Skeletal muscle satellite cell (primary cell): ENCODE measurements around the gene HECTD4. TPM values are rescaled to one million over a fixed set of nuclear protein-coding genes. Genes with fewer than 3 reads are reported as not detected.

ENCODE experiments used
- H3K27me3 ChIP-seq: 2 replicates; pipeline ENCODE4 v1.7.0; 2013; ENCODE audit warnings: low read length; ENCODE audit not compliant: control insufficient read depth, insufficient read depth
- H3K36me3 ChIP-seq: 2 replicates; pipeline ENCODE4 v1.7.0; 2013; ENCODE audit warnings: mild to moderate bottlenecking, control low read depth, low read length; ENCODE audit not compliant: insufficient read depth
- H3K4me1 ChIP-seq: 2 replicates; pipeline ENCODE4 v1.7.0; 2013; ENCODE audit warnings: low read length; ENCODE audit not compliant: control insufficient read depth, insufficient read depth
- H3K4me2 ChIP-seq: 2 replicates; pipeline ENCODE4 v1.7.0; 2013; ENCODE audit warnings: mild to moderate bottlenecking, low read length
- H3K4me3 ChIP-seq: 2 replicates; pipeline ENCODE4 v1.7.0; 2013; ENCODE audit warnings: low read length
- H3K9ac ChIP-seq: 2 replicates; pipeline ENCODE4 v1.7.0; 2013; ENCODE audit warnings: mild to moderate bottlenecking, low read depth, low read length, moderate library complexity
- H3K9me3 ChIP-seq: replicated peaks from 2 replicates; pipeline ENCODE4 v1.7.0; 2013; ENCODE audit warnings: mild to moderate bottlenecking, control low read depth, low read length
- total RNA-seq: library from RNA; depleted of rRNA; stranded (reverse); fragments of >200 nt; gene quantifications from 2 replicates; pipeline ENCODE4 v1.2.3, GENCODE V29; 2012; rRNA removed

The HECTD4 gene, protein sequence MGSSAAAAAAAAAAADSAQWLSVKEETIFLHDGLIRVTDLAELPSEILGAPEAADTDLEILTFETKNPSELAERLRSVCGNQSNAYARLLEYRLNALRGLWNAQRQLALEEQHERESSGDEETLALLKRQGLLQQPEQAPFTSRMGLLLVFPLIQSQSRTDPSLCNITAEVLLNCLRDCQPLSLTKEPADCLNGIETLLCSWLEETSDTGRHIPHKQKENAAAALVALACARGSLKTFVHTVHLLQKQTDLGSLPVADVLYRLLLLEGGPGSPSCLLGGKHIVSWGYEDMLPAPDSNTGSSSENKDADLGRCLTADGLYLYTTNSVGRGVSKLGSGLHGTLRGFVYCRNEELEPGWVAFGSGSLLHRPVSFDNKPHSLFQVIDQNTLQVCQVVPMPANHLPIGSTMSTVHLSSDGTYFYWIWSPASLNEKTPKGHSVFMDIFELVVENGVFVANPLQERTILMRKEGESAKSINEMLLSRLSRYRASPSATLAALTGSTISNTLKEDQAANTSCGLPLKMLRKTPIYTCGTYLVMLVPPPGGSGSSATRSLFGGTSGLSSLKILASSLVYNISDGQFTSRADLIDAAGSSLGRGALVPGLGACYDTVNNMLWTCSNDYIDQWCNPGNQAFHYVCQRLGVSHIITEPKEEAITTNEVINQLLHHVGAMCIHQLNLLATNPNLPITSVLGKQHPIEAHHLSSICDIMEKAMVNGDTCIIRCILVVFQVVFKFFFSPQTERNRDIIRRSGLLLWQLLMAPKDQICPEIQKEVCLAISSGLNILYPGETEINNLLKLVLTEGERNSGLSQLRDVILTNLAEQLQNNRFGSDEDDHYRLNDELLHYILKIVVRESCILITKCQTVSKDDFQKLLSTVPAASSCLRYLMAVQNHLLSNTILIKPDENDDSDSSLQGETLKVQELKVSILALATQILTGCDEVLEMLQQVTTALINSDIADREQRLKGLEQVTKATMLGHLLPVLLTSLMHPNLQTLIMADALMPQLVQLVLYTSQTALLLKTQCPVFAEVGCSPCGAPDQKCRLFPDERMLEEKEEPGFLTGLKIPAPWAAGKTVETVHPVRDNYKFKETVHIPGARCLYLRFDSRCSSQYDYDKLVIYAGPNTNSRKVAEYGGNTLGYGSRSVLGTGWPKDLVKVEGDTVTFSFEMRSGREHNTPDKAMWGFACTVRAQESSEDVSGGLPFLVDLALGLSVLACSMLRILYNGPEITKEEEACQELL (N-terminal part only)
- 14.6 and 17.7 TPM in 2 replicates for total RNA-seq

DNA sequence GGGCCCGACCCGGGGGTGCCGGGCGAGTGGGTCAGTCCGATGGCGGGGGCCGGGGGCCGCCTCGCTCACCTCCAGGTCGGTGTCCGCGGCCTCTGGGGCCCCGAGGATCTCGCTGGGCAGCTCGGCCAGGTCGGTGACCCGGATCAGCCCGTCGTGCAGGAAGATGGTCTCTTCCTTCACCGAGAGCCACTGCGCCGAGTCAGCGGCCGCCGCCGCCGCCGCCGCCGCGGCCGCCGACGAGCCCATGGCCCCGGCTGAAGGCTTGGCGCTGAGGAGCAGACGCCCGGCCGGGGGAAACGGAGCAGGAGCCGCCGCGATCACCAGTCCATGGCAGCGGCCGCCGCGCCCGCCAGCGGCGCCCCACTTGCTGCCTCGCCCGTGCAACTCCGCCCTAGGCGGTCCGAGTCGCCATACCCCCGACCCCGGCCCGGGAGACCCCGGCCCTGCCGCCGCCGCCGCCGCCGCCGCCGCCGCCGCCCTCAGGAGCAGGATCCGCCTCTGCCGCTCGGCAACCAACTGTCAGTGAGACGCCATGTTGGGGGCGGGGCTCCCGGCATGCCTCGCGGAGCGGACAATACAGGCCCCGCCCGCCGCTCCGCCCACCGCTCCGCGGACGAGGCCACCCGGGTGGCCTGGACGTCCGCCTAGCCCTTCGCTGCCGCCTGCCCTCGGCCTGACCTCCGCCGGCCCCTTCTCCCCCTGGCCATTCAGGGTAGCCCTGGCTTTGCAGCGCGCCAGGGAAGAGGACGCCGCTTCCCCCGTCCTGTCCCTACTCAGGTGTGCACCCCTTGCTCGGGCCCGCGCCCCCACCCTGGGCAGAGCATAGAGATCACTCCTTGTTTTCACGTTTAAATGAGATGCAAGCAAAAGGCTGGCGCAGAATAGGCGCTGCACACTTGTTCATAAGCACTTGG, at the start of gene HECTD4:
Gene HECTD4 (minus strand): TSS at position 549 of the 914 bp plus-strand sequence. CDS start 303 bp downstream, at position 246.
- Histone ChIP-seq H3K9me3 (no peaks in the 10 kb centered on the region), H3K9ac (peak within 1 kb of the TSS; percentile 88), H3K27me3 (no peaks in the 10 kb centered on the region), H3K36me3 (no peaks in the 10 kb centered on the region), H3K4me1 (peaks cover 8% of the 10 kb centered on the region), H3K4me3 (peak within 1 kb of the TSS; percentile 93), H3K4me2 (peak within 1 kb of the TSS; percentile 95)

DNA sequence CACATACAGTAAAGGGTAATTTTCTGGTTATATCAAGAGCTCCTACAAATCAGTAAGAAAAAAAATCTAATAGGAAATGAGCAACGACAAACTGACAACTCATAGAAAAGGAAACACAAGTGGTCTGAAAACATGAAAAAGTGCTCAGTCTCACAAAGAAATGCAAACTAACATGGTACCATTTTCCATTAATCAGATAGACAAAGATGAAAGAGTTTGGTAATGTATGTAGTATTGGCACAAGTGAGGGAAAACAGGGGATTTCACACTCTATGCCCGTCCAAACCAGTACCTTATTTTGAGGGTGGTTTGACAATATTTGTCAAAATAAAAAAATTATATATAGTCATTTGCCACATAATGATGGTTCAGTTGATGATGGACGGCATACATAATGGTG, 49.7 kb upstream of the HECTD4 start:
- Histone ChIP-seq H3K36me3 (peaks cover 6% of the 10 kb centered on the region), H3K9me3 (no peaks in the 10 kb centered on the region), H3K4me1 (no peaks in the 10 kb centered on the region), H3K4me3 (no peak overlapping the region), H3K4me2 (no peak overlapping the region), H3K27me3 (no peaks in the 10 kb centered on the region), H3K9ac (no peak overlapping the region)

DNA sequence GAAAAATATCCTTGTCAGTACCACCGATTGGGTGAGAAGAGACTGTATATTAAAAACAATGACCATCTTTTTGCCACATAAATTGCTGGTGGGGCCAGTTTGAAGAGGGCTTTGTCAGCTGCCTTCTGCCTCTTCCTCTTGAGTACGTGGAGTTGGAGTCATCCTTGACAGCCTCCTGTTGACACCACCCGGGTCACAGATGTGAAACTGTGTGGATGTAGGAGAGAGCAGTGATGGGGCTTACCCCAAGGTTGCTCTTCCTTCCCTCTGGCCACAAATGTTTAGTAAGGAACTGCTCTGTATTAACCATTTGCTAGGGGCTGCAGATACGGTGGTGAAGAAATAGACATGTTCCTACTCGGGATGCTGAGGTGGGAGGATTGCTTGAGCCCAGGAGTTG, 48.7 kb upstream of the HECTD4 start:
- no peak overlapping the region for H3K4me2 ChIP-seq
- no peak overlapping the region for H3K4me3 ChIP-seq
- no peaks in the 10 kb centered on the region for H3K27me3 ChIP-seq
- peaks cover 6% of the 10 kb centered on the region for H3K36me3 ChIP-seq
- no peaks in the 10 kb centered on the region for H3K4me1 ChIP-seq
- no peaks in the 10 kb centered on the region for H3K9me3 ChIP-seq
- no peak overlapping the region for H3K9ac ChIP-seq

DNA sequence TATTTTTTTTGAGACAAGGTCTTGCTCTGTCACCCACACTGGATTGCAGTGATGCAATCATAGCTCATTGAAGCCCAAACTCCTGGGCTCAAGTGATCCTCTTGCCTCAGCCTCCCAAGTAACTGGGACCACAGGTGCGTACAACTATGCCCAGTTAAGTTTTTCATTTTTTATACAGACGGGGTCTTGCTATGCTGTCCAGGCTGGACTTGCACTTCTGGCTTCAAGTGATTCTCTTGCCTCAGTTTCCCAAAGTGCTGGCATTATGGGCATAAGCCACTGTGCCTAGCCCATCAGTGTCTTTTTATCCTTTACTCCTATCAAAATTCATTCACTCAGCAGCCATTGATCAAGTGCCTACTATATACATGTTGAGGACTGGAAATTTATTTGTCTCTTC, 45.5 kb upstream of the HECTD4 start:
- H3K4me3 ChIP-seq: no peak overlapping the region
- H3K27me3 ChIP-seq: no peaks in the 10 kb centered on the region
- no peak overlapping the region for H3K9ac ChIP-seq
- H3K9me3 ChIP-seq: no peaks in the 10 kb centered on the region
- peaks cover 3% of the 10 kb centered on the region for H3K36me3 ChIP-seq
- H3K4me2 ChIP-seq: no peak overlapping the region
- peaks cover 1% of the 10 kb centered on the region for H3K4me1 ChIP-seq

DNA sequence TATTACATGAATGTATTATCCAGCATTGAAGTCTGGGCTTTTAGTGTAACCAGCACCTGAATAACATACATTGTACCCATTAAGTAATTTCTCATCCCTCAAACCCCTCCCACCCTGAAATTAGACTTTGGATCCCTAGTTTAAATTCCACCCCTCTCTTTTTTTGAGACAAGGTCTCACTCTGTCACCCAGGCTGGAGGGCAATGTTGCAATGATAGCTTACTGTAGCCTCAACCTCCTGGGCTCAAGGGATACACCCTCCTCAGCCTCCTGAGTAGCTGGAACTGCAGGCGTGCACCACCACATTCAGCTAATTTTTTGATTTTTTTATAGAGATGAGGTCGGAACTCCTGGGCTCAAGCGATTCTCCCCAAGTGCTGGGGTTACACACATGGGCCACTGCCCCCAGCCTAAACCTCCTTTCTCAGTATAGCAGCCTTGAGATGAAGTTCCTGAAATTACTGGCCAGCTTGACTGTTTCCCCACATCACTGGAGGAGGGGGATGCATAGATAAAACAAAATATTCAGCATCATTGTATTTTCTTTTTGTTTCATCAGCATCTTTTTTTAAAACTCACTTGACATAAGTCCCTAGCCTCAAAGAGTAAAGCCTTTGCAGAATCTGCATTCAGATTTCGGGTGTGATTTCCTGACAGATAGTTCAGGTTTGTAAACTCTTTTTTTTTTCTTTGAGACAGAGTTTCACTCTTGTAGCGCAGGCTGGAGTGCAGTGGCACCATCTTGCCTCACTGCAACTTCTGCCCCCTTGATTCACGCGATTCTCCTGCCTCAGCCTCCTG, 43.6 kb upstream of the HECTD4 start:
- Histone ChIP-seq H3K9ac (no peak overlapping the region), H3K36me3 (no peaks in the 10 kb centered on the region), H3K4me1 (peaks cover 11% of the 10 kb centered on the region), H3K9me3 (no peaks in the 10 kb centered on the region), H3K4me3 (no peak overlapping the region), H3K27me3 (no peaks in the 10 kb centered on the region), H3K4me2 (no peak overlapping the region)

DNA sequence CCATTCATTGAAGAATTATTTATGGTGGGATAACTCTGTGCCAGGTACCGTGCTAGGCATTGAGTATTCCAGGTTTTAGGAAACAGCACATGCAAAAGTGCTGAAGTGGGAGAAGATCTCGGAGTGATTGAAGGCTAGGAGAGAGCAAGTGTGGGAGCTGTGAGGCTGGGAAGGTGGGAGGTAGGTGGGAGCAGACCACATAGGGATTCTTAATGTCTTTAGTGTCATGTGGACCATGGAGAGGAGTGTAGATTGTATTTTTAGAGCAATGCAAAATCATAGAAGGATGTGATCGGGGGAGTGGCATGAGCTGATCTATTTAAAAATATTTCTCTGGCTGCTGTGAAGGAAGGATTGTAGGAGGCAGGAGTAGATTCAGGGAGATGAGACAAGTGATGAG, 41.9 kb upstream of the HECTD4 start:
- H3K9ac ChIP-seq: no peak overlapping the region
- H3K4me3 ChIP-seq: no peak overlapping the region
- H3K4me2 ChIP-seq: no peak overlapping the region

DNA sequence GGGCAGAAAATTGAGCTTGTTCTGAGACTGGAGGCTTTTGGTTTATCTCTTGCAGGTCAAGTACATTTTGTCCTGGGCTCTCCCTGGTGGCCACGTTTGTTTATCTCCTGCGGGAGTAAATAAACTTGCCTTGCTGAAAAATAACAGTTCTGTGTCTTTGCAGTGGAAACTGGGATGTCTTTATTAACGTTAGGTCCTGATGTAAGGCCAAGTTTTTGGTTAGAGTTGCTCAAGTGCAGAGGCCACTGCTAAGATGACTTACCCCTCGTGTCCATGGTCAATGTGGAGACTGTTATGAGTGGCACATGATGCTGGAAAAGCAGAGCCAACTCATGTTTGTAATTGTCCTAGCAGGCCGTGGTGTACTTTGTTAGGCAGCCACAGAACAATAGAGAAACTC, 40.3 kb upstream of the HECTD4 start:
- Histone ChIP-seq H3K36me3 (no peaks in the 10 kb centered on the region), H3K4me3 (no peak overlapping the region), H3K4me2 (peak overlapping the region; percentile 41), H3K9me3 (no peaks in the 10 kb centered on the region), H3K4me1 (peaks cover 18% of the 10 kb centered on the region), H3K27me3 (no peaks in the 10 kb centered on the region), H3K9ac (no peak overlapping the region)

More for the DNA sequence above, 41.9 kb upstream of the HECTD4 start:
- H3K4me1 ChIP-seq: peaks cover 18% of the 10 kb centered on the region
- no peaks in the 10 kb centered on the region for H3K9me3 ChIP-seq
- H3K27me3 ChIP-seq: no peaks in the 10 kb centered on the region
- H3K36me3 ChIP-seq: no peaks in the 10 kb centered on the region

DNA sequence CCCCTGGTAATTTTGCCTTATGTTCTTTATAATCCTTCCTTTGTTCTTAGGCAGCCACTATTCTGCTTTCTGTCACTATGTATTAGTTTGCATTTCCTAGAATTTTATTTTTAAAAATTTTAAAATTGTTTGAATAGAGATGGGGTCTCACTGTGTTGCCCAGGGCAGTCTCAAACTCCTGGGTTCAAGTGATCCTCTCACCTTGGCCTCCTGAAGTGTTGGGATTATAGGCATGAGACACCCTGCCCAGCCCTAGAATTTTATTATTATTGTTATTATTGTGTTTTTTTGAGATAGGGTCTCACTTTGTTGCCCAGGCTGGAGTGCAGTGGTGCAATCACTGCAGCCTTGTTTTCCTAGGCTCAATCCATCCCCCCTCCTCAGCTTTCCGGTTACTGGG, 39.1 kb upstream of the HECTD4 start:
- no peak overlapping the region for H3K4me2 ChIP-seq
- no peaks in the 10 kb centered on the region for H3K9me3 ChIP-seq
- H3K9ac ChIP-seq: no peak overlapping the region
- H3K36me3 ChIP-seq: no peaks in the 10 kb centered on the region
- H3K4me3 ChIP-seq: no peak overlapping the region
- H3K4me1 ChIP-seq: peaks cover 18% of the 10 kb centered on the region
- H3K27me3 ChIP-seq: no peaks in the 10 kb centered on the region

DNA sequence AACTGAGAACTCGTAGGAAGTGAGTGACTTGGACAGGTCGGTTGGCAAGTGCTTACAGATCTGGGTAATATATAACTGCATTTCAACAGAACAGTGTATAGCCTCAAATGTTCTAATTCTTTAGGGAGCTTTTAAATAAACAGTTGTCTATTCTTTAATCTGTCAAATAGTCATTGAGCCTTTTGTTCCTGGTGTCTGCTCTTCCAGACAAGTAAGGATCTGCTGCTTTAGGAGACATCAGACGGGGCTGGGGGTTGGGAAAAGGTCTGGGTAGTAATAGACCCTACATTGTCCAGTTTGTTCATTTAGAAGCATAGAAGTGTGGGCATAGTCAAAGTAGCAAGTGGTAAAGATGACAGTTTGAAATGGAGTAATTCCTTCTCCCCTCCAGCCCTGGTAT, 38.5 kb upstream of the HECTD4 start:
- Histone ChIP-seq H3K9me3 (no peaks in the 10 kb centered on the region), H3K36me3 (no peaks in the 10 kb centered on the region), H3K27me3 (no peaks in the 10 kb centered on the region), H3K4me1 (peaks cover 18% of the 10 kb centered on the region), H3K9ac (no peak overlapping the region), H3K4me2 (peak overlapping the region; percentile 50), H3K4me3 (no peak overlapping the region)
